ENCODE data around the gene IFITM10.
"Not testable (repeated sequence)": the region's sequence is repeated elsewhere in the genome, so short reads cannot be mapped to it uniquely, and the experiment has no call there.

Gene IFITM10

DNA sequence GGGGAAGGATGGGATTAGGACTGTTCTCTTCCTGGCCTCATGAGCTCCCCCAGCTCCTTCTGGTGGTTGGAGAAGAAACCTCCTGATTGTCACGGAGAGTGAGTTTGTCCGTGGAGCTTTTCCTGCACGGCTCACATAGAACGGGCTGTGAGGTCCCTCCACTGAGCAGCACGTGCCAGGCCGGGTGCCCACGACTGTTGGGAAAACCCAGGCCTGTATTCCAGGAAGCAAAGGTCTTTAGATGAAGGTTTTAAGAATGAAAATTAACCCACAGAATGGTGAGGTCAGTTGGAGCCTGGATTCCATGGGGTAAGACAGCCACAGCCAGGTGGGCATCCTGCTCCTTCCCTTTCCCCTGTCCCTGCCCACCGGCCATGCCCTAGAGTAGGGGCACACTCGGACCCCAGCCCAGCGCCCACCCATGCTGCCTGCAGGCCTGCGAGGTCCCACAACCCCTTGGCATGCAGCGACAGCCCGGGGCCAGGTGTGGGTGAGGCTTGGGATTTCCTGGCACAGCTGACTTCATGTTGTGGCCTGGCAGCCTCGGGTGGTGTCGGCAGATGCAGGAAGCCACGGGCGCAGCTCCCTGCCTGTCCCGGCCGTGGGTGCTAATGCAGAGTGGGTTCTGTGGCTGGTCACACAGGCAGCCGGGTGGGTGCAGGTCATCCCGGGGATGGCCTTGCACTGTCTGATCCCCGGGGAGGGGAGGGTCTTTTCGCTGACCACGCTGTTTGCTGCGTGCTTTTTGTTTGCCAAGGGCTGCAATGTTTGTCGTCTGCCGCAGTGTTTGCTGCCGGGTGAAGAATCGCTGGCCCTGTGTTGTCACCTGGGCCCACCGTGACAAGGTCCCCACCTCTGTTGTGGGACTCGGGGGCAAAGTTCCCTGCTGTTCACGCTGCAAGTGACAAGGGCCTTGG lies 60.9 kb downstream of the IFITM10 start:
- not testable (repeated sequence) for DNase-seq

DNA sequence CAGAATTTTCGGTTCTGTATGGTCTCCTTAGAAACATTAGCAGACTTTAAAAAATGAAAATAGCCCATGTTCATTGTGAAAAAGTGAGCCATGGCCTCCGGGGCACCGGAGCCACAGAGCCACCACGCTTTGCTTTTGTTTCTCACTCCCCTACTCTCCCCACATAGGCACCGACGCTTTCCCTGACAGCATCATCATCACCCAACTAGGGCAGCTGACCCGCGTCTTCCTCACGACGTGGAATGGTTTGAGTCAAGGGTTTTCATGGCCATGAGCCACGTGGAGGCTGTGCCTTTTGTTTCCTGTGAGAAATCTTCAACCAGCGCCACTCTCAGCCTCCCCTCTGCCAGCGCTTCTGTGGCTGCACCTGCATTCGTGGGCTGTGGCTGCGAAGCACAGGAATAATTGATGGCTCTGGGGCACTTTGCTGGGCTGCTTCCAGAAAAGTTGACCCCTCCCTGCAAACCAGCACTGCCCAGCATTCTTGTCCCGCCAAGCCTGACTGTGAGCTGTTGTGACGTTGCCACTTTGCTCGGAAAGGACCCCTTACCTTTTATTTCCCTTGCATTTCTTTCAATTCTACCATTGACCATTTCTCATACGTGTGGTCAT lies 62.0 kb downstream of the IFITM10 start:
- not testable (repeated sequence) for DNase-seq

DNA sequence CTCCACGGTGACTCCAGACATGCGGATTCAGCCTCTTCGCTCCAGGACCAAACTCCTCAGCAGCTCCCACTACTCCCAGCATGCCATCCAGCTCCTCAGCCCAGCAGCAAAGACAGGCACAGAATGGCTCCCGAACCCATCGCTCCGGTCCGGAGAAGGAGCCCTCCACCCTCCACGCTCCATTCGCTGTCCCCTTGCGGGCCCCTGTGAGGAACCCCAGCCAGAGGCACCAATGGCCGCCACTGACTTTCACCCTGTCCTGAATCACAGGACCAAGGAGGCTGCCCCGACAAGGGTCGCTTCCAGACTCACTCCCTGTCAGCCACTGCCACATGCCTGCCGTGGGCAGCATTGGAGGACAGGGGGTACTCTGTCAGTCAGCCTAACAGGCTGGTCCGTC lies 64.2 kb downstream of the IFITM10 start:
- not testable (repeated sequence) for DNase-seq

DNA sequence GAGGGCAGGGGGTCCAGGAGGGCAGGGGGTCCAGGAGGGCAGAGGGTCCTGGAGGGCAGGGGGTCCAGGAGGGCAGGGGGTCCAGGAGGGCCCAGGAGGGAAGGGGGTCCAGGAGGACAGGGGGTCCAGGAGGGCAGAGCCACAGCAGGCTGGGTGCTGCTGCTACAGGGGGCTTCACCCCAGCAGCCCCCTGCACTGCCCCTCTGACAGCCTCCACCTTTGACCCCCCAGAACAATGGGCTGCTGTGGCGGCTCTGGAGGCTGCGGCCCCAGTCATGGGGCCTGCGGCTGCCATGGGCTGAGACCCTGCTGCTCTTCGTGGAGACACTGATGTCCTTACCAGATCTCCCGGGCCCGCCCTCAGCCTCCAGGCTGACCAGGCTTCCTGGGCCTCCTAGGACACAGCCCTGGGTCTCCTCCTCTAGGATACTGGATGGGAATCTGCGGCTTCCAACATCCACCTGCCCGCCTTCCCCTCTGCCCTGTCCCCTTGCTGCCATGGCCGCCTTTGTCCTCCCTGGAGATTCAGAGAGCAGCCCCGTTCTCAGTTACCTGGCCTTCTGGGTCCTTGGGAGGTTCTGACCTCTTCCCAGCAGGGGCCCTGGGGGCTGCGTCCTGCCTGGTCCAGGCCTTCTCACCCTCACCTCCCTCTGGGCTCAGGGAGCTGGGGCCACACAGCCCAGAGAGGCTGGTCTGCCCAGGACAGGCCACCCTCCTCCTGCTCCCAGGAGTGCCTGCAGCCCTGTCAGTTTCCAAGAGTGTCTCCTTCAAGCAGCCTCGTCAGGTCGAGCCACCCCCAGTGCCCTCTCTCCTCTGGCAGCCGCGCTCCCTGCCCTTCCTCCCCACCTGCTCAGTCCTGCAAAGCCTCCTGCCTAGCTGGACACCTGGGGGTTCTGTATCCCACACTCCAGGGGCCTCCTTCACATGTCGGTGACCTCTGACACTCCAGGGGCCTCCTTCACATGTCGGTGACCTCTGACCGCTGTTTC lies 65.2 kb downstream of the IFITM10 start:
- DNase-seq: not testable (repeated sequence)

DNA sequence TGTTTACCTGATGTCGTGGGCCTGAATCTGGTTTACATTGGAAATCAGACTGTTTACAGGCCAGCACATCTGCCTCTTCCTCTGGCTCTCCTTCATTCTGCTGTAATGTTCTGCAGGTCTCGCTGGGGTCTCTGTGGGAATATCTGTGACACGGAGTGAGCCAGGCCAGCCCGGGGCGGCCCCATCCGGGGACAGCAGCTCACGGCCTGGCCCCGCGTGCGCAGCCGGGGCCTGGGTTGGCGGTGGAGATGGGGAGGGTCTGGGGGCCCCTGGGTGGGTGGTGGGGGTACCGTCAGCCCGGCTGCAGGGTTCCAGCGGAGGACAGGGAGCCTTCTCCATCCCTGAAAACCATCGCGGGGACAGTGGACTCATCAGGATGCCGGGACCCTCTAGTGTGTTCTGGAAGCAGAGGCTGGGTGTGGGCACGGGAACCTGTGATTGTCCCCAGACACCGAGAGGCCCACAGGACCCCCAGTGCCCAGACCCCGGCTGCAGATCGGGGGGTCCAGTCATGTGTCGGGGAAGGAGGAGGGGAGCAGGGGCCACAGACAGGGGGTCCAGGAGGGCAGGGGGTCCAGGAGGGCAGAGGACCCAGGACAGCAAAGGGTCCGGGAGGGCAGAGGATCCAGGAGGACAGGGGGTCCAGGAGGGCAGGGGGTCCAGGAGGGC lies 66.4 kb downstream of the IFITM10 start:
- not testable (repeated sequence) for DNase-seq

DNA sequence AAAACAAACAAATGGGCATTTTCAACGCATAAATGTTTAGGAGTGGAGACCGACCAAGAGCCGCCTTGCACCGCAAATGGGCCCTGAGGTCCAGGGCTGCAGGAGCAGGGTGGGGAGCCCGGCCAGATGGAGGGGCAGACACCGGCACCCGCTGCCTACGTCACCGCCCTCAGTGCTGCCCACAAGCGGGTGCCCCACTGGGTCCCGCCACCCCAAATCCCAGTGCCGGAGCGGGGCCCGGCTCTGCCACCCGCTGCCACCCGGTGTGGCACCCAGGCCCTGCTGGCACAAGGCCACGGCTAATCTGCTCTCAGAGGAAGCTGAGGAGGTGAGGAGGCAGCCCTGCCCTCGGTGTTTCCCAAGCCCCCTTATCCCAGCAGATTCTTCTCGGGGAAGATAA lies 67.2 kb downstream of the IFITM10 start:
- DNase-seq: not testable (repeated sequence)

Data from effector CD4-positive, alpha-beta T cell (primary cell).